Smooth muscle cell (in vitro differentiated cells): ENCODE measurements around the gene EHMT1. TPM values are rescaled to one million over a fixed set of nuclear protein-coding genes. Genes with fewer than 3 reads are reported as not detected.
"Not testable (repeated sequence)": the region's sequence is repeated elsewhere in the genome, so short reads cannot be mapped to it uniquely, and the experiment has no call there.

Experiments
- DNase-seq: peaks from one replicate; lab custom pipeline; 2025; ENCODE audit not compliant: unreplicated experiment; lab: John Stamatoyannopoulos, UW
- H2AFZ ChIP-seq: fragments of 200-600 bp; sonication (generic); 2 replicates; pipeline ENCODE4 v1.6.0; 2016; ENCODE audit warnings: antibody characterized with exemption, low read depth, mild to moderate bottlenecking
- H3F3A ChIP-seq: fragments of 200-600 bp; sonication (generic); 2 replicates; pipeline ENCODE4 v1.6.0; 2017; ENCODE audit warnings: antibody characterized with exemption, low read depth
- H3K27ac ChIP-seq: fragments of 200-600 bp; sonication (generic); 2 replicates; pipeline ENCODE4 v1.5.1; 2016; ENCODE audit warnings: low read depth, mild to moderate bottlenecking
- H3K27me3 ChIP-seq: fragments of 200-600 bp; sonication (generic); 2 replicates; pipeline ENCODE4 v1.6.1; 2016; ENCODE audit warnings: low read depth, mild to moderate bottlenecking
- H3K36me3 ChIP-seq: fragments of 200-600 bp; sonication (generic); 2 replicates; pipeline ENCODE4 v1.5.1; 2016; ENCODE audit warnings: low read depth
- H3K4me1 ChIP-seq: fragments of 200-600 bp; sonication (generic); 2 replicates; pipeline ENCODE4 v1.5.1; 2016; ENCODE audit warnings: low read depth
- H3K4me2 ChIP-seq: fragments of 200-600 bp; sonication (generic); 2 replicates; pipeline ENCODE4 v1.6.0; 2016; ENCODE audit warnings: mild to moderate bottlenecking
- H3K4me3 ChIP-seq: fragments of 200-600 bp; sonication (generic); 2 replicates; pipeline ENCODE4 v1.5.1; 2016; ENCODE audit warnings: mild to moderate bottlenecking
- H3K79me2 ChIP-seq: fragments of 200-600 bp; sonication (generic); 2 replicates; pipeline ENCODE4 v1.6.0; 2016; ENCODE audit warnings: low read depth, mild to moderate bottlenecking
- H3K9ac ChIP-seq: fragments of 200-600 bp; sonication (generic); 2 replicates; pipeline ENCODE4 v1.6.0; 2016; ENCODE audit warnings: low read depth
- H3K9me3 ChIP-seq: fragments of 200-600 bp; sonication (generic); replicated peaks from 2 replicates; pipeline ENCODE4 v1.5.1; 2016; ENCODE audit warnings: low read depth
- H4K20me1 ChIP-seq: fragments of 200-600 bp; sonication (generic); 2 replicates; pipeline ENCODE4 v1.6.0; 2016; ENCODE audit warnings: low read depth
- CTCF ChIP-seq: fragments of 200-600 bp; sonication (generic); IDR thresholded peaks from 2 replicates; pipeline ENCODE4 v1.5.1; 2017; ENCODE audit warnings: borderline replicate concordance, mild to moderate bottlenecking, antibody characterized with exemption; ENCODE audit not compliant: insufficient read depth, poor library complexity, severe bottlenecking
- WGBS: methylation state at CpG from one replicate; pipeline ENCODE4 v1.1.7; 2016; ENCODE audit warnings: low lambda C conversion rate; 5-methylcytosine and 5-hydroxymethylcytosine counted together
- polyA plus RNA-seq: library from polyadenylated mRNA; unstranded; fragments of >200 nt; fragmentation: Nextera tagmentation; extraction: Ambion mirVana; gene quantifications from 2 replicates; pipeline ENCODE4 v1.2.1, GENCODE V29; 2016
- total RNA-seq: library from RNA; depleted of rRNA; stranded (reverse); fragments of >200 nt; gene quantifications from 2 replicates; pipeline ENCODE4 v1.2.3, GENCODE V29; 2014

EHMT1 gene
- total and polyA plus RNA-seq, 2 experiments from 2014 or later, result 23.1 to 34.1 TPM

- no peaks in the 10 kb centered on the region for H3K9me3 ChIP-seq
- no peak overlapping the region for H2AFZ ChIP-seq
- peaks cover 10% of the 10 kb centered on the region for H4K20me1 ChIP-seq
- H3K4me1 ChIP-seq, result no peaks in the 10 kb centered on the region
- peaks cover 15% of the 10 kb centered on the region for H3K79me2 ChIP-seq
- no peak for TF ChIP-seq CTCF
- peaks cover 25% of the 10 kb centered on the region for H3K36me3 ChIP-seq
- DNase-seq, result no peak
- no peak overlapping the region for H3K4me2 ChIP-seq
- no peaks in the 10 kb centered on the region for H3F3A ChIP-seq
- H3K4me3 ChIP-seq, result no peak overlapping the region
- no peaks in the 10 kb centered on the region for H3K27me3 ChIP-seq
- no peak overlapping the region for H3K9ac ChIP-seq
- 96% methylated on average over 24 of the region's 24 CpGs for WGBS
- H3K27ac ChIP-seq, result no peak overlapping the region
Observed at GRCh38 chr9:137731947-137732813, 113.4 kb downstream of the EHMT1 start.

- TF ChIP-seq CTCF, result no peak
- Histone ChIP-seq H3K9ac (no peak overlapping the region), H2AFZ (no peak overlapping the region), H3K4me1 (no peaks in the 10 kb centered on the region), H3F3A (no peaks in the 10 kb centered on the region), H3K36me3 (peaks cover 25% of the 10 kb centered on the region), H3K9me3 (no peaks in the 10 kb centered on the region), H3K27me3 (no peaks in the 10 kb centered on the region), H4K20me1 (no peaks in the 10 kb centered on the region), H3K4me3 (no peak overlapping the region), H3K27ac (no peak overlapping the region), H3K4me2 (no peak overlapping the region), H3K79me2 (peaks cover 9% of the 10 kb centered on the region)
- WGBS, result 97% methylated on average over 6 of the region's 6 CpGs
- DNase-seq, result no peak
Observed at GRCh38 chr9:137733429-137733828, 114.6 kb downstream of the EHMT1 start.

- Histone ChIP-seq H3K79me2 (peaks cover 9% of the 10 kb centered on the region), H4K20me1 (no peaks in the 10 kb centered on the region), H3K36me3 (peaks cover 25% of the 10 kb centered on the region), H3K9ac (no peak overlapping the region), H3K4me3 (no peak overlapping the region), H2AFZ (no peak overlapping the region), H3K27ac (no peak overlapping the region), H3K9me3 (no peaks in the 10 kb centered on the region), H3K4me2 (no peak overlapping the region), H3K27me3 (no peaks in the 10 kb centered on the region), H3F3A (no peaks in the 10 kb centered on the region), H3K4me1 (no peaks in the 10 kb centered on the region)
- no peak for TF ChIP-seq CTCF
- DNase-seq, result no peak
- WGBS, result 93% methylated on average over 2 of the region's 2 CpGs
Observed at GRCh38 chr9:137734181-137734580, 115.4 kb downstream of the EHMT1 start.

GRCh38 chr9:137738182-137738696 is 119.4 kb downstream of the EHMT1 start:
- 97% methylated on average over 5 of the region's 14 CpGs for WGBS
- not testable (repeated sequence) for H2AFZ ChIP-seq, H3K9ac ChIP-seq, DNase-seq, H3K27ac ChIP-seq, H3K9me3 ChIP-seq, H3K27me3 ChIP-seq, H3K79me2 ChIP-seq, H3K4me2 ChIP-seq, H3K4me3 ChIP-seq, H3K4me1 ChIP-seq, H3F3A ChIP-seq
- Histone ChIP-seq H3K36me3 (peaks cover 20% of the 10 kb centered on the region), H4K20me1 (peaks cover 39% of the 10 kb centered on the region)
